Testis (tissue), 2 donors: ENCODE data around the gene ARID1B.

Experiments used
- POLR2A ChIP-seq: fragments of 450-650 bp; IDR thresholded peaks from one replicate; pipeline ENCODE4 v1.6.1; 2017; ENCODE audit warnings: antibody characterized with exemption, mild to moderate bottlenecking, moderate library complexity
- TF ChIP-seq, protein P1 (sequence below), 3 experiments: fragments of 450-650 bp in 2 of 3; fragments of 200-600 bp in 1 of 3; sonication (generic) in 1 of 3; IDR thresholded peaks; one replicate each; pipeline ENCODE4 v1.5.1; 2016 to 2019; ENCODE audit warnings: antibody characterized with exemption in 3 of 3, mild to moderate bottlenecking in 2 of 3, moderate library complexity in 1 of 3

DNA sequence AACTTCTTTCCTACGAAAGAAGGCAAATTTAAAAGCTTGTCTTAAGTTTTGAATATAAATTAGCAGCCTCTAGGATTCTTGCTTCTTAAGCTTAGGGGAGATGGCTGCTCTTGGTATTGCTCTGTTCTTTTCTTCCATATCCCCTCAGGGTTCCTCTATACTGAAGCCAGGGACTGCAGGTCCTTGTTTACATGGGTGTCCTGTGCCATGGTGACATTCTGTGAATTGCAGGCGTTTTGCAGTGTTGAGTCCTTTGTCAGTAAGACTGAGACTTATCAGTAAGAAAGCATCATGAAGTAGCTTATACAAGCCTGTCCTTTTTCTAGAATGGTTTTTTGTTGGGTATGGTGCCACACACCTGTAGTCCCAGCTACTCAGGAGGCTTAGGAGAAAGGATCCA, 147.8 kb downstream of the ARID1B start:
- TF ChIP-seq, protein P1, sequence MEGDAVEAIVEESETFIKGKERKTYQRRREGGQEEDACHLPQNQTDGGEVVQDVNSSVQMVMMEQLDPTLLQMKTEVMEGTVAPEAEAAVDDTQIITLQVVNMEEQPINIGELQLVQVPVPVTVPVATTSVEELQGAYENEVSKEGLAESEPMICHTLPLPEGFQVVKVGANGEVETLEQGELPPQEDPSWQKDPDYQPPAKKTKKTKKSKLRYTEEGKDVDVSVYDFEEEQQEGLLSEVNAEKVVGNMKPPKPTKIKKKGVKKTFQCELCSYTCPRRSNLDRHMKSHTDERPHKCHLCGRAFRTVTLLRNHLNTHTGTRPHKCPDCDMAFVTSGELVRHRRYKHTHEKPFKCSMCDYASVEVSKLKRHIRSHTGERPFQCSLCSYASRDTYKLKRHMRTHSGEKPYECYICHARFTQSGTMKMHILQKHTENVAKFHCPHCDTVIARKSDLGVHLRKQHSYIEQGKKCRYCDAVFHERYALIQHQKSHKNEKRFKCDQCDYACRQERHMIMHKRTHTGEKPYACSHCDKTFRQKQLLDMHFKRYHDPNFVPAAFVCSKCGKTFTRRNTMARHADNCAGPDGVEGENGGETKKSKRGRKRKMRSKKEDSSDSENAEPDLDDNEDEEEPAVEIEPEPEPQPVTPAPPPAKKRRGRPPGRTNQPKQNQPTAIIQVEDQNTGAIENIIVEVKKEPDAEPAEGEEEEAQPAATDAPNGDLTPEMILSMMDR (IDR thresholded peaks at IDR 0.05) = no peak
- no peak for TF ChIP-seq POLR2A
